HFF-Myc (cell line): Measurements from ENCODE around the gene GABRR2.
"Not testable (repeated sequence)": the region's sequence is repeated elsewhere in the genome, so short reads cannot be mapped to it uniquely, and the experiment has no call there.

Experiments
- DNase-seq: peaks from one replicate; pipeline ENCODE4 v3.0.0-alpha.2; 2011; ENCODE audit warnings: low read depth; ENCODE audit errors: extremely low read depth
- H3K4me3 ChIP-seq: replicated peaks from 2 replicates; pipeline ENCODE4 v1.5.1; 2011; ENCODE audit warnings: low read depth, mild to moderate bottlenecking, control low read depth, low read length
- TF ChIP-seq, protein P1 (sequence below): IDR thresholded peaks from 2 replicates; pipeline ENCODE4 v1.5.1; 2012; ENCODE audit warnings: mild to moderate bottlenecking, low read depth, low read length, control low read depth; ENCODE audit errors: missing control alignments

Gene GABRR2

DNA sequence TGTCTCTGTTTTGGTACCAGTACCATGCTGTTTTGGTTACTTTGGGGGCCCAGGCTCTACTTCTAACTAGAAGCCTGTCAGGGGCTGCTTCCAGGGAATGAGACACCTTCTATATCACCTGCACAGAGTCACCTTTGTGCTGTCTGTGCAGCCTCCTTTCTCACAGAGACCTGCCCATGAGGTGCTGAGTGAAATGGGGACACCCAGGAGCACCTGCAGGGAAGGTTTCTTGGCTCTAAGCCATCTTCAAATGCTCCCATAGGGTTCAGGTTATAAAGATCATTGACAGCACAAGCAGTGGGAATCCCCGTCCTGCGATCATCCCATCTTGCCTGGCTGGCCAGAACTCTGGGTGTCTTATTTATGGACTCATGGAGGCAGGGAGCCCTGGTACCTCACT lies 19.1 kb downstream of the GABRR2 start:
- TF ChIP-seq, protein P1, sequence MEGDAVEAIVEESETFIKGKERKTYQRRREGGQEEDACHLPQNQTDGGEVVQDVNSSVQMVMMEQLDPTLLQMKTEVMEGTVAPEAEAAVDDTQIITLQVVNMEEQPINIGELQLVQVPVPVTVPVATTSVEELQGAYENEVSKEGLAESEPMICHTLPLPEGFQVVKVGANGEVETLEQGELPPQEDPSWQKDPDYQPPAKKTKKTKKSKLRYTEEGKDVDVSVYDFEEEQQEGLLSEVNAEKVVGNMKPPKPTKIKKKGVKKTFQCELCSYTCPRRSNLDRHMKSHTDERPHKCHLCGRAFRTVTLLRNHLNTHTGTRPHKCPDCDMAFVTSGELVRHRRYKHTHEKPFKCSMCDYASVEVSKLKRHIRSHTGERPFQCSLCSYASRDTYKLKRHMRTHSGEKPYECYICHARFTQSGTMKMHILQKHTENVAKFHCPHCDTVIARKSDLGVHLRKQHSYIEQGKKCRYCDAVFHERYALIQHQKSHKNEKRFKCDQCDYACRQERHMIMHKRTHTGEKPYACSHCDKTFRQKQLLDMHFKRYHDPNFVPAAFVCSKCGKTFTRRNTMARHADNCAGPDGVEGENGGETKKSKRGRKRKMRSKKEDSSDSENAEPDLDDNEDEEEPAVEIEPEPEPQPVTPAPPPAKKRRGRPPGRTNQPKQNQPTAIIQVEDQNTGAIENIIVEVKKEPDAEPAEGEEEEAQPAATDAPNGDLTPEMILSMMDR = no peak
- no peak overlapping the region for H3K4me3 ChIP-seq
- DNase-seq = no peak

DNA sequence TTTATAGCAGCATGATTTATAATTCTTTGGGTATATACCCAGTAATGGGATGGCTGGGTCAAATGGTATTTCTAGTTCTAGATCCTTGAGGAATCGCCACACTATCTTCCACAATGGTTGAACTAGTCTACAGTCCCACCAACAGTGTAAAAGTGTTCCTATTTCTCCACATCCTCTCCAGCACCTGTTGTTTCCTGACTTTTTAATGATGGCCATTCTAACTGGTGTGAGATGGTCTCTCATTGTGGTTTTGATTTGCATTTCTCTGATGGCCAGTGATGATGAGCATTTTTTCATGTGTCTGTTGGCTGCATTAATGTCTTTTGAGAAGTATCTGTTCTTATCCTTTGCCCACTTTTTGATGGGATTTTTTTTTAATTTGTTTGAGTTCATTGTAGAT lies 20.0 kb downstream of the GABRR2 start:
- DNase-seq, H3K4me3 ChIP-seq: not testable (repeated sequence)

DNA sequence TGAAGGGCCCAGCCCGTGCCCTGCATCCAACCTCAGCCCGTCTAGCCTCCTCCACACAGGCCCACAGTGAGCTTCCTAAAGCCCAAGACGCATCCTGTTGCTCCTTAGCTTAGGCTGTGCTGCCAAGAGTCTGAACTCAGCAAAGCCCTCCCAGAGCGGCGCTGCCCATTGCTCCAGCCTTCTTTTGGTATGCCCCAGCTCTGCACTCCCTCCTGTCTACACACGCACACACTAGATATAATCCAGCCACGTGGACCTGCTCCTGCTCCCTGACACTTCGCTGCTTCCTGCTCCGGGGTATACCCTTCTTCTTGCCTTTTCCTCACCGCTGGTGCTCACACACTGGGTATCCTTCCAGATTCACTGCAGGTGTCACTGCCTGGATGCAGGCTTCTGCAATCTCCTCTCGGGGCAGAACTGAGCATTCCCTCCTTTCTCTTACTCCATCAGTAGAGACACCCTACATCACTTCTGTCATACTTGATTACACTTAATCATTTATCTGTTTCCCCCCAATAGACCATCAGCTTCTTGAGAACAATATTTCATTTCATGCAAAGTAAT lies 23.8 kb downstream of the GABRR2 start:
- DNase-seq = no peak
- TF ChIP-seq, protein P1 = no peak
- H3K4me3 ChIP-seq = no peak overlapping the region

GRCh38 chr6:89290401-89291155 lies 24.5 kb downstream of the GABRR2 start:
- H3K4me3 ChIP-seq = no peak overlapping the region
- TF ChIP-seq, protein P1 = no peak
- DNase-seq = no peak

DNA sequence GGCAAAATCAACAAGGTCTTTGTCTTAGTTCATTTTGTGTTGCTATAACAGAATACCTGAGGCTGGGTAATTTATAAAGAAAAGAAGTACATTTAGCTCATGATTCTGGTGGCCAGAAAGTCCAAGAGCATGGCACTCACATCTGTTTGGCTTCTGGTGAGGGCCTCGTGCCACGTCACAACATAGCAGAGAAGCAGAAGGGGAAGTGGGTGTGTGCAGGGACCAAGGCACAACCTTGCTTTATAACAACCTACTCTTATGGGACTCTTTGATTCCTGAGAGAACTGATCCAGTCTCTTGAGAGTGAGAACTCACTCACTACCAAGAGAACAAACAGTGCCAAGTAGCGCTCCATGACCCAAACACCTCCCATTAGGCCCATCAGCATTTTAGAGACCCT lies 25.4 kb downstream of the GABRR2 start:
- DNase-seq = no peak
- H3K4me3 ChIP-seq = no peak overlapping the region
- TF ChIP-seq, protein P1 = no peak

GRCh38 chr6:89287351-89288028 lies 27.6 kb downstream of the GABRR2 start:
- DNase-seq = no peak
- no peak overlapping the region for H3K4me3 ChIP-seq
- TF ChIP-seq, protein P1 = no peak

- TF ChIP-seq, protein P1 = no peak
- DNase-seq = no peak
- H3K4me3 ChIP-seq = no peak overlapping the region
Observed at GRCh38 chr6:89286516-89286915, 28.6 kb downstream of the GABRR2 start.
